ENCODE data around the gene TMEM14A.

Gene TMEM14A

GRCh38 chr6:52733172-52733571, 62.3 kb downstream of the TMEM14A start:
- WGBS (ENCODE audit: extremely low coverage, insufficient coverage, insufficient read length) = no CpG with 5 or more reads among the region's 1 CpG
- H3K23ac ChIP-seq (ENCODE audit: low read length) = no peak overlapping the region

GRCh38 chr6:52734072-52734471, 63.2 kb downstream of the TMEM14A start:
- WGBS (ENCODE audit: extremely low coverage, insufficient coverage, insufficient read length) = no CpG with 5 or more reads among the region's 3 CpGs
- Histone ChIP-seq H3K14ac (ENCODE audit: low read length) (no peak overlapping the region), H3K4me3 (ENCODE audit: low read depth, low read length) (no peak overlapping the region), H3K9me3 (ENCODE audit: insufficient read depth, low read depth, low read length) (no peaks in the 10 kb centered on the region), H2BK120ac (ENCODE audit: insufficient read depth, low read length, poor library complexity) (no peak overlapping the region), H2AFZ (ENCODE audit: insufficient read depth, low read length, poor library complexity) (no peak overlapping the region), H3K36me3 (ENCODE audit: control insufficient read depth in 1 of 2, insufficient read depth in 2 of 2, low read length in 2 of 2) (no peaks in the 10 kb centered on the region), H3K27ac (ENCODE audit: low read depth, low read length) (no peak overlapping the region), H2AK5ac (ENCODE audit: low read length) (no peak overlapping the region), H3K18ac (ENCODE audit: low read length) (no peak overlapping the region), H3K27me3 (ENCODE audit: insufficient read depth, low read length) (no peaks in the 10 kb centered on the region), H3K4ac (ENCODE audit: low read depth, low read length) (no peak overlapping the region), H3K9ac (ENCODE audit: low read length) (no peak overlapping the region), H2BK5ac (ENCODE audit: low read depth, low read length, poor library complexity) (no peak overlapping the region), H4K91ac (ENCODE audit: low read depth, low read length) (no peak overlapping the region), H3K4me2 (ENCODE audit: low read length) (no peak overlapping the region), H4K8ac (ENCODE audit: low read depth, low read length) (no peak overlapping the region), H3K4me1 (ENCODE audit: control insufficient read depth in 1 of 2, insufficient read depth in 2 of 2, low read length in 2 of 2) (no peaks in the 10 kb centered on the region), H3K23ac (ENCODE audit: low read length) (no peak overlapping the region), H3K79me2 (ENCODE audit: control insufficient read depth, insufficient read depth, low read length, poor library complexity) (no peaks in the 10 kb centered on the region), H4K12ac (ENCODE audit: low read depth, low read length) (no peak overlapping the region), H2BK12ac (ENCODE audit: low read length) (no peak overlapping the region), H3K79me1 (ENCODE audit: low read length) (no peaks in the 10 kb centered on the region)
- no peak for DNase-seq

More at GRCh38 chr6:52733172-52733571, 62.3 kb downstream of the TMEM14A start:
- no peaks in the 10 kb centered on the region for H3K9me3 ChIP-seq (ENCODE audit: insufficient read depth, low read depth, low read length)
- H3K79me1 ChIP-seq (ENCODE audit: low read length) = no peaks in the 10 kb centered on the region
- H2BK120ac ChIP-seq (ENCODE audit: insufficient read depth, low read length, poor library complexity) = no peak overlapping the region
- H3K36me3 ChIP-seq (ENCODE audit: control insufficient read depth in 1 of 2, insufficient read depth in 2 of 2, low read length in 2 of 2) = no peaks in the 10 kb centered on the region
- H2AFZ ChIP-seq (ENCODE audit: insufficient read depth, low read length, poor library complexity) = no peak overlapping the region
- H3K4me1 ChIP-seq (ENCODE audit: control insufficient read depth in 1 of 2, insufficient read depth in 2 of 2, low read length in 2 of 2) = no peaks in the 10 kb centered on the region
- H3K4ac ChIP-seq (ENCODE audit: low read depth, low read length) = no peak overlapping the region
- H3K4me3 ChIP-seq (ENCODE audit: low read depth, low read length) = no peak overlapping the region
- no peak overlapping the region for H3K14ac ChIP-seq (ENCODE audit: low read length)
- no peaks in the 10 kb centered on the region for H3K27me3 ChIP-seq (ENCODE audit: insufficient read depth, low read length)
- H3K9ac ChIP-seq (ENCODE audit: low read length) = no peak overlapping the region
- no peak overlapping the region for H2BK12ac ChIP-seq (ENCODE audit: low read length)
- no peaks in the 10 kb centered on the region for H3K79me2 ChIP-seq (ENCODE audit: control insufficient read depth, insufficient read depth, low read length, poor library complexity)
- H4K91ac ChIP-seq (ENCODE audit: low read depth, low read length) = no peak overlapping the region
- no peak overlapping the region for H3K18ac ChIP-seq (ENCODE audit: low read length)
- H4K12ac ChIP-seq (ENCODE audit: low read depth, low read length) = no peak overlapping the region
- no peak overlapping the region for H2BK5ac ChIP-seq (ENCODE audit: low read depth, low read length, poor library complexity)
- no peak overlapping the region for H2AK5ac ChIP-seq (ENCODE audit: low read length)
- DNase-seq = no peak
- H3K27ac ChIP-seq (ENCODE audit: low read depth, low read length) = no peak overlapping the region
- H3K4me2 ChIP-seq (ENCODE audit: low read length) = no peak overlapping the region
- no peak overlapping the region for H4K8ac ChIP-seq (ENCODE audit: low read depth, low read length)

- Histone ChIP-seq H3K79me2 (ENCODE audit: control insufficient read depth, insufficient read depth, low read length, poor library complexity) (no peaks in the 10 kb centered on the region), H3K4me1 (ENCODE audit: control insufficient read depth in 1 of 2, insufficient read depth in 2 of 2, low read length in 2 of 2) (no peaks in the 10 kb centered on the region), H3K9ac (ENCODE audit: low read length) (no peak overlapping the region), H2AFZ (ENCODE audit: insufficient read depth, low read length, poor library complexity) (no peak overlapping the region), H3K18ac (ENCODE audit: low read length) (no peak overlapping the region), H3K79me1 (ENCODE audit: low read length) (no peaks in the 10 kb centered on the region), H2BK120ac (ENCODE audit: insufficient read depth, low read length, poor library complexity) (no peak overlapping the region), H2BK12ac (ENCODE audit: low read length) (no peak overlapping the region), H3K4me2 (ENCODE audit: low read length) (no peak overlapping the region), H3K9me3 (ENCODE audit: insufficient read depth, low read depth, low read length) (no peaks in the 10 kb centered on the region), H2AK5ac (ENCODE audit: low read length) (no peak overlapping the region), H3K14ac (ENCODE audit: low read length) (no peak overlapping the region), H3K4me3 (ENCODE audit: low read depth, low read length) (no peak overlapping the region), H3K23ac (ENCODE audit: low read length) (no peak overlapping the region), H4K12ac (ENCODE audit: low read depth, low read length) (no peak overlapping the region), H3K27me3 (ENCODE audit: insufficient read depth, low read length) (no peaks in the 10 kb centered on the region), H3K4ac (ENCODE audit: low read depth, low read length) (no peak overlapping the region), H4K8ac (ENCODE audit: low read depth, low read length) (no peak overlapping the region), H4K91ac (ENCODE audit: low read depth, low read length) (no peak overlapping the region), H2BK5ac (ENCODE audit: low read depth, low read length, poor library complexity) (no peak overlapping the region), H3K27ac (ENCODE audit: low read depth, low read length) (no peak overlapping the region), H3K36me3 (ENCODE audit: control insufficient read depth in 1 of 2, insufficient read depth in 2 of 2, low read length in 2 of 2) (no peaks in the 10 kb centered on the region)
- DNase-seq = no peak
- WGBS (ENCODE audit: extremely low coverage, insufficient coverage, insufficient read length) = no CpG with 5 or more reads among the region's 6 CpGs
These were observed 64.2 kb downstream of the TMEM14A start for GRCh38 chr6:52735071-52735470.

DNA sequence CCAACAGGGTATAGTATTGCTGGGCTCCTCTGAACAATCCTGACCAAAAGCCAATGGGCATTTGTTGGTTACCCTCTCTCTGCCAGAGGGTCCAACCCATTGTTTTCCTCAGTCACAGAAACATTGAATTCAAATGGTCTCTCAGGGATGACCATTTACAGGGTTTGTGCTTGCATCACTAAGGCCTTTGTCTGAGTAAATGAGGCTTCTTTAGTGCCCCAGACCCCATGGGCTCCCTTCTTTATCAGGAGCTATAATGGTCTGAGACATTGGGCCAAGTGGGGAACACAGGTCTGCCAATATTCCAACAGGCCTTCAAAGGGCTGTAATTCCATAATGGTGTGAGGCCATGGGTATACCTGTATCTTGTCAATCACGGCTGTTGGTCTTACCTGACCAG, 65.2 kb downstream of the TMEM14A start:
- Histone ChIP-seq H3K79me2 (ENCODE audit: control insufficient read depth, insufficient read depth, low read length, poor library complexity) (no peaks in the 10 kb centered on the region), H3K79me1 (ENCODE audit: low read length) (no peaks in the 10 kb centered on the region), H2BK12ac (ENCODE audit: low read length) (no peak overlapping the region), H3K27ac (ENCODE audit: low read depth, low read length) (no peak overlapping the region), H3K4me2 (ENCODE audit: low read length) (no peak overlapping the region), H3K4ac (ENCODE audit: low read depth, low read length) (no peak overlapping the region), H3K14ac (ENCODE audit: low read length) (no peak overlapping the region), H2BK120ac (ENCODE audit: insufficient read depth, low read length, poor library complexity) (no peak overlapping the region), H4K8ac (ENCODE audit: low read depth, low read length) (no peak overlapping the region), H3K36me3 (ENCODE audit: control insufficient read depth in 1 of 2, insufficient read depth in 2 of 2, low read length in 2 of 2) (no peaks in the 10 kb centered on the region), H2BK5ac (ENCODE audit: low read depth, low read length, poor library complexity) (no peak overlapping the region), H3K9me3 (ENCODE audit: insufficient read depth, low read depth, low read length) (no peaks in the 10 kb centered on the region), H3K4me1 (ENCODE audit: control insufficient read depth in 1 of 2, insufficient read depth in 2 of 2, low read length in 2 of 2) (no peaks in the 10 kb centered on the region), H3K27me3 (ENCODE audit: insufficient read depth, low read length) (no peaks in the 10 kb centered on the region), H4K12ac (ENCODE audit: low read depth, low read length) (no peak overlapping the region), H2AK5ac (ENCODE audit: low read length) (no peak overlapping the region), H3K23ac (ENCODE audit: low read length) (no peak overlapping the region), H2AFZ (ENCODE audit: insufficient read depth, low read length, poor library complexity) (no peak overlapping the region), H3K18ac (ENCODE audit: low read length) (no peak overlapping the region), H3K9ac (ENCODE audit: low read length) (no peak overlapping the region), H4K91ac (ENCODE audit: low read depth, low read length) (no peak overlapping the region), H3K4me3 (ENCODE audit: low read depth, low read length) (no peak overlapping the region)
- no CpG with 5 or more reads among the region's 1 CpG for WGBS (ENCODE audit: extremely low coverage, insufficient coverage, insufficient read length)
- DNase-seq = no peak
